Osteoblast (primary cell): Measurements from ENCODE around the gene SUGCT. TPM values are rescaled to one million over a fixed set of nuclear protein-coding genes. Genes with fewer than 3 reads are reported as not detected.

ENCODE experiments used
- DNase-seq: peaks from one replicate; pipeline ENCODE4 v3.0.0; 2011; ENCODE audit warnings: low spot score, mixed read lengths; ENCODE audit not compliant: insufficient read length; ENCODE audit errors: missing footprints
- H2AFZ ChIP-seq: 2 replicates; pipeline ENCODE4 v1.6.0; 2011; ENCODE audit warnings: mild to moderate bottlenecking, low read length
- H3K27ac ChIP-seq: 2 replicates; pipeline ENCODE4 v1.5.1; 2011; ENCODE audit warnings: mild to moderate bottlenecking, low read depth, low read length, moderate library complexity
- H3K27me3 ChIP-seq: 2 replicates; pipeline ENCODE4 v1.6.0; 2012; ENCODE audit warnings: mild to moderate bottlenecking, control low read depth, inconsistent platforms, low read length, moderate library complexity; ENCODE audit not compliant: insufficient read depth
- H3K36me3 ChIP-seq: 2 replicates; pipeline ENCODE4 v1.5.1; 2011; ENCODE audit warnings: mild to moderate bottlenecking, low read length, control low read depth, moderate library complexity; ENCODE audit not compliant: insufficient read depth
- H3K4me1 ChIP-seq: 2 replicates; pipeline ENCODE4 v1.5.1; 2011; ENCODE audit warnings: mild to moderate bottlenecking, low read length, control low read depth, moderate library complexity; ENCODE audit not compliant: insufficient read depth
- H3K4me2 ChIP-seq: 2 replicates; pipeline ENCODE4 v1.6.0; 2011; ENCODE audit warnings: mild to moderate bottlenecking, low read length; ENCODE audit not compliant: insufficient read depth
- H3K4me3 ChIP-seq: fragments of 200-600 bp; sonication (generic); 3 replicates; pipeline ENCODE4 v1.5.1; 2012; ENCODE audit warnings: mild to moderate bottlenecking, low read length, inconsistent platforms; ENCODE audit not compliant: insufficient read depth
- H3K79me2 ChIP-seq: 2 replicates; pipeline ENCODE4 v1.6.0; 2012; ENCODE audit warnings: mild to moderate bottlenecking, low read length, control low read depth, inconsistent platforms; ENCODE audit not compliant: insufficient read depth
- H3K9me3 ChIP-seq: 2 replicates; pipeline ENCODE4 v1.5.1; 2011; ENCODE audit warnings: low read depth, low read length, control low read depth
- H4K20me1 ChIP-seq: 2 replicates; pipeline ENCODE4 v1.6.0; 2012; ENCODE audit warnings: mild to moderate bottlenecking, low read length, control low read depth; ENCODE audit not compliant: insufficient read depth
- CTCF ChIP-seq: IDR thresholded peaks from 2 replicates; pipeline ENCODE4 v1.5.1; 2011; ENCODE audit warnings: mild to moderate bottlenecking, low read depth, low read length, moderate library complexity; ENCODE audit errors: extremely low read depth
- total RNA-seq: library from RNA; depleted of rRNA; stranded (reverse); fragments of >200 nt; gene quantifications from 2 replicates; pipeline ENCODE4 v1.2.3, GENCODE V29; 2012

SUGCT gene
- total RNA-seq, 1 donor = 21.7 TPM

- Histone ChIP-seq H3K9me3 (no peaks in the 10 kb centered on the region), H3K4me2 (no peak overlapping the region), H3K27ac (peak overlapping the region; percentile 22), H3K27me3 (no peaks in the 10 kb centered on the region), H3K79me2 (no peaks in the 10 kb centered on the region), H2AFZ (no peak overlapping the region), H3K36me3 (no peaks in the 10 kb centered on the region), H4K20me1 (no peaks in the 10 kb centered on the region), H3K4me3 (no peak overlapping the region), H3K4me1 (peaks cover 9% of the 10 kb centered on the region)
- no peak for DNase-seq
- no peak for TF ChIP-seq CTCF
Observed at GRCh38 chr7:40324914-40325313, 190.1 kb downstream of the SUGCT start.

- H3K79me2 ChIP-seq = no peaks in the 10 kb centered on the region
- H3K27me3 ChIP-seq = no peaks in the 10 kb centered on the region
- H3K27ac ChIP-seq = no peak overlapping the region
- DNase-seq = no peak
- H3K4me1 ChIP-seq = peaks cover 16% of the 10 kb centered on the region
- TF ChIP-seq CTCF = no peak
- H3K4me2 ChIP-seq = no peak overlapping the region
- no peak overlapping the region for H3K4me3 ChIP-seq
- no peaks in the 10 kb centered on the region for H3K9me3 ChIP-seq
- no peaks in the 10 kb centered on the region for H3K36me3 ChIP-seq
- H2AFZ ChIP-seq = no peak overlapping the region
- H4K20me1 ChIP-seq = no peaks in the 10 kb centered on the region
Observed at GRCh38 chr7:40327113-40327512, 192.3 kb downstream of the SUGCT start.

- H2AFZ ChIP-seq = peak overlapping the region; percentile 21
- peaks cover 16% of the 10 kb centered on the region for H3K4me1 ChIP-seq
- no peak overlapping the region for H3K27ac ChIP-seq
- TF ChIP-seq CTCF = no peak
- no peak overlapping the region for H3K4me3 ChIP-seq
- H3K4me2 ChIP-seq = peak overlapping the region; percentile 56
- H3K27me3 ChIP-seq = no peaks in the 10 kb centered on the region
- no peaks in the 10 kb centered on the region for H3K79me2 ChIP-seq
- H3K9me3 ChIP-seq = no peaks in the 10 kb centered on the region
- no peaks in the 10 kb centered on the region for H4K20me1 ChIP-seq
- DNase-seq = no peak
- no peaks in the 10 kb centered on the region for H3K36me3 ChIP-seq
Observed at GRCh38 chr7:40327873-40328272, 193.1 kb downstream of the SUGCT start.

- Histone ChIP-seq H2AFZ (peak overlapping the region; percentile 68), H4K20me1 (no peaks in the 10 kb centered on the region), H3K79me2 (no peaks in the 10 kb centered on the region), H3K9me3 (no peaks in the 10 kb centered on the region), H3K4me2 (no peak overlapping the region), H3K4me1 (peaks cover 13% of the 10 kb centered on the region), H3K4me3 (no peak overlapping the region), H3K27ac (peak overlapping the region; percentile 24), H3K36me3 (no peaks in the 10 kb centered on the region), H3K27me3 (no peaks in the 10 kb centered on the region)
- no peak for DNase-seq
- TF ChIP-seq CTCF = peak; percentile 72
Observed at GRCh38 chr7:40329601-40330153, 194.9 kb downstream of the SUGCT start.
